IMR-90 (cell line): ENCODE data around the gene SET. TPM values are rescaled to one million over a fixed set of nuclear protein-coding genes. Genes with fewer than 3 reads are reported as not detected.

Source experiments
- ATAC-seq: fragments of 200-7000 bp; cut with Tn5 transposase; 2 replicates; pipeline ENCODE4 v1.9.1; 2020; ENCODE audit warnings: low read depth, mild to moderate bottlenecking, moderate library complexity
- BruUV-seq: library from RNA; stranded (reverse); fragments of 400-500 nt; replicated peaks from 2 replicates; lab custom pipeline; 2021; lab: Mats Ljungman, UMichigan
- CTCF ChIA-PET: fragments of 300-600 bp; formaldehyde crosslinking; extraction: SDS; loops from one replicate; lab custom pipeline; 2021; ENCODE audit warnings: antibody characterized with exemption; lab: Yijun Ruan, JAX
- POLR2A ChIA-PET: fragments of 300-600 bp; sonication (Branson Sonifier 250); formaldehyde crosslinking; loops from one replicate; lab custom pipeline; 2022; ENCODE audit warnings: antibody characterized with exemption; ENCODE audit not compliant: unreplicated experiment; lab: Charles Lee
- DNase-seq: peaks from one replicate; pipeline ENCODE4 v3.0.0; 2013
- H2AFZ ChIP-seq: replicated peaks from 2 replicates; pipeline ENCODE3; 2013; ENCODE audit warnings: low read length, mild to moderate bottlenecking; ENCODE audit not compliant: poor library complexity
- H2AK5ac ChIP-seq: 2 replicates; pipeline ENCODE4 v1.6.1; 2013; ENCODE audit warnings: low read depth, low read length, inconsistent platforms
- H2AK9ac ChIP-seq: replicated peaks from 2 replicates; pipeline ENCODE3; 2013; ENCODE audit warnings: mild to moderate bottlenecking, low read depth, low read length, moderate library complexity; ENCODE audit not compliant: poor library complexity
- H2BK120ac ChIP-seq: 2 replicates; pipeline ENCODE4 v1.6.1; 2013; ENCODE audit warnings: low read depth, low read length, inconsistent platforms
- H2BK15ac ChIP-seq: 3 replicates; pipeline ENCODE4 v1.6.1; 2013; ENCODE audit warnings: low read depth, low read length, inconsistent platforms
- H2BK20ac ChIP-seq: 2 replicates; pipeline ENCODE4 v1.6.1; 2013; ENCODE audit warnings: low read depth, mild to moderate bottlenecking, inconsistent platforms, low read length, moderate library complexity
- H2BK5ac ChIP-seq: 2 replicates; pipeline ENCODE4 v1.6.1; 2013; ENCODE audit warnings: mild to moderate bottlenecking, low read depth, low read length, inconsistent platforms; ENCODE audit not compliant: poor library complexity, severe bottlenecking
- H3K14ac ChIP-seq: replicated peaks from 2 replicates; pipeline ENCODE4 v1.6.1; 2013; ENCODE audit warnings: low read depth, low read length, inconsistent platforms
- H3K18ac ChIP-seq: 2 replicates; pipeline ENCODE4 v1.6.1; 2013; ENCODE audit warnings: low read depth, low read length, control low read depth
- H3K23ac ChIP-seq: 2 replicates; pipeline ENCODE4 v1.6.1; 2013; ENCODE audit warnings: low read depth, low read length, inconsistent platforms
- H3K27ac ChIP-seq: 2 replicates; pipeline ENCODE4 v1.5.1; 2013; ENCODE audit warnings: mild to moderate bottlenecking, control low read depth, low read length; ENCODE audit not compliant: insufficient read depth
- H3K27me3 ChIP-seq: 2 replicates; pipeline ENCODE4 v1.6.1; 2013; ENCODE audit warnings: low read length; ENCODE audit not compliant: control insufficient read depth, insufficient read depth
- H3K36me3 ChIP-seq: 2 replicates; pipeline ENCODE4 v1.6.1; 2013; ENCODE audit warnings: low read length, mixed read lengths; ENCODE audit not compliant: control insufficient read depth, insufficient read depth
- H3K4ac ChIP-seq: 2 replicates; pipeline ENCODE4 v1.6.1; 2013; ENCODE audit warnings: low read depth, low read length, inconsistent platforms
- H3K4me1 ChIP-seq: 2 replicates; pipeline ENCODE4 v1.6.1; 2013; ENCODE audit warnings: low read length, mixed read lengths; ENCODE audit not compliant: control insufficient read depth, insufficient read depth
- H3K4me2 ChIP-seq: 2 replicates; pipeline ENCODE4 v1.6.1; 2013; ENCODE audit warnings: low read depth, mild to moderate bottlenecking, control low read depth, low read length, moderate library complexity
- H3K4me3 ChIP-seq: 2 replicates; pipeline ENCODE4 v1.5.1; 2013; ENCODE audit warnings: low read depth, mild to moderate bottlenecking, control low read depth, low read length, moderate library complexity; ENCODE audit not compliant: insufficient read depth
- H3K56ac ChIP-seq: 2 replicates; pipeline ENCODE4 v1.6.1; 2013; ENCODE audit warnings: low read length, inconsistent platforms; ENCODE audit not compliant: insufficient read depth; ENCODE audit errors: extremely low read depth
- H3K79me1 ChIP-seq, 2 experiments: 2 replicates each; pipeline ENCODE4 v1.6.1; 2013; ENCODE audit warnings: low read length in 2 of 2, inconsistent platforms in 1 of 2, low read depth in 1 of 2
- H3K9ac ChIP-seq: 2 replicates; pipeline ENCODE4 v1.6.1; 2013; ENCODE audit warnings: low read depth, low read length, control low read depth
- H3K9me1 ChIP-seq: 2 replicates; pipeline ENCODE4 v1.6.1; 2013; ENCODE audit warnings: low read length, inconsistent platforms; ENCODE audit not compliant: insufficient read depth
- H3K9me3 ChIP-seq: 2 replicates; pipeline ENCODE4 v1.6.1; 2013; ENCODE audit warnings: low read length; ENCODE audit not compliant: control insufficient read depth, insufficient read depth
- H4K20me1 ChIP-seq: 2 replicates; pipeline ENCODE4 v1.6.1; 2013; ENCODE audit warnings: low read length, inconsistent platforms; ENCODE audit not compliant: insufficient read depth
- H4K5ac ChIP-seq: 2 replicates; pipeline ENCODE4 v1.6.1; 2013; ENCODE audit warnings: mild to moderate bottlenecking, low read depth, low read length, control low read depth
- H4K8ac ChIP-seq, 2 experiments: 2 replicates each; pipeline ENCODE4 v1.6.1; 2013; ENCODE audit warnings: low read depth in 2 of 2, low read length in 2 of 2, control low read depth in 1 of 2, inconsistent platforms in 1 of 2
- H4K91ac ChIP-seq: 2 replicates; pipeline ENCODE4 v1.6.1; 2013; ENCODE audit warnings: low read depth, low read length, inconsistent platforms; ENCODE audit not compliant: insufficient read depth
- NFE2L2 ChIP-seq: fragments of 150-350 bp; IDR thresholded peaks from 2 replicates; pipeline ENCODE4 v1.6.1; 2016; ENCODE audit warnings: low read depth, mild to moderate bottlenecking, low read length
- POLR2A ChIP-seq: IDR thresholded peaks from 2 replicates; pipeline ENCODE4 v1.6.1; 2012; ENCODE audit warnings: mild to moderate bottlenecking, low read depth, low read length
- RCOR1 ChIP-seq: IDR thresholded peaks from 2 replicates; pipeline ENCODE4 v1.6.1; 2012; ENCODE audit warnings: mild to moderate bottlenecking, low read length, improper control_type of control experiment; ENCODE audit not compliant: insufficient replicate concordance
- WGBS, 2 experiments: methylation state at CpG; one replicate each; pipeline versions ENCODE4 v1.1.5 to v1.1.7; 2013; ENCODE audit warnings: missing lambda C conversion rate in 2 of 2; ENCODE audit not compliant: insufficient read length in 1 of 2; ENCODE audit errors: extremely low coverage in 2 of 2; 5-methylcytosine and 5-hydroxymethylcytosine counted together
- dilution Hi-C: fragments of 300-500 bp; cut with HindIII; formaldehyde crosslinking; loops from one replicate; pipeline ENCODE4 v1.14.3; 2018; ENCODE audit warnings: low sequenced_read_pairs; ENCODE audit not compliant: unreplicated experiment
- in situ Hi-C: fragments of 300-500 bp; cut with MboI; formaldehyde crosslinking; loops from 3 replicates; pipeline ENCODE4 v1.14.3; 2019; ENCODE audit warnings: low sequenced_read_pairs, inconsistent platforms, mixed read lengths
- intact Hi-C: fragments of 100-400 bp; cut with micrococcal nuclease; formaldehyde crosslinking; loops from 2 replicates; pipeline ENCODE4 v1.10.0; 2022
- polyA plus RNA-seq, 3 experiments: library from polyadenylated mRNA; depleted of rRNA; stranded (reverse); fragments of >200 nt; gene quantifications; 2 replicates each; pipeline ENCODE4 v1.2.3, GENCODE V29; 2012; ENCODE audit warnings: low replicate concordance in 1 of 3
- total RNA-seq: library from RNA; depleted of rRNA; stranded (reverse); fragments of >200 nt; gene quantifications from 2 replicates; pipeline ENCODE4 v1.2.3, GENCODE V29; 2012

Gene SET
- total and polyA plus RNA-seq, 2 of the 4 experiments (the other 2 are of a cell fraction) = 104 to 182 TPM

DNA sequence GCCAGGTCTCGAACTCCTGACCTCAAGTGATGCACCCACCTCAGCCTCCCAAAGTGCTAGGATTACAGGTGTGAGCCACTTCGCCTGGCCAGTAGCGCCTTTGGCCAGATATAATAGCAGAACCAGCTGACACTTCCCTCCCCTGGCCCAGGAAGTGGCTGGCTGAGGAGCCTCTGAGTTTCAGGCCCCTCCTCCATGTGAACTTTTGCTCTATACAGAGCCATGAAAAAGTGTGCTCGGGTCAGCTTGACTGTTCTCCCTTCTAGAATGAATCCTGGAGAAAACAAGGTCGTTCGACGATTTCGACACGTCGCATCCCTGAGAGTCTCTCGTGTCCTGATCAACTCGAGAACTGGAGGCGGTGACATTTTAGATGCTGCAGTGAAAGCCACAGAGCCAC lies 43.6 kb downstream of the SET start:
- Histone ChIP-seq H3K4me3 (no peak overlapping the region), H3K4ac (no peak overlapping the region), H3K4me1 (peaks cover 2% of the 10 kb centered on the region; the same call in 1 of the 2 replicates), H3K36me3 (peaks cover 26% of the 10 kb centered on the region), H2AK9ac (no peak overlapping the region), H4K8ac (no peak overlapping the region), H2AFZ (no peak overlapping the region), H3K9ac (no peak overlapping the region), H3K14ac (no peak overlapping the region), H4K91ac (no peak overlapping the region), H2BK5ac (no peak overlapping the region), H3K9me1 (peaks cover 6% of the 10 kb centered on the region; the same call in 1 of the 2 replicates), H2BK20ac (no peak overlapping the region), H3K27ac (no peak overlapping the region), H3K4me2 (no peak overlapping the region), H4K5ac (no peak overlapping the region), H3K9me3 (no peaks in the 10 kb centered on the region), H2BK15ac (no peak overlapping the region), H2AK5ac (no peak overlapping the region), H3K56ac (no peak overlapping the region), H2BK120ac (no peak overlapping the region), H3K18ac (no peak overlapping the region), H3K23ac (no peak overlapping the region), H3K79me1 (no peaks in the 10 kb centered on the region), H4K20me1 (no peaks in the 10 kb centered on the region; the same call in 1 of the 2 replicates), H3K27me3 (no peaks in the 10 kb centered on the region)
- CTCF ChIA-PET = interaction anchor here (0.9 to 1.9 kb wide), 3 partner anchors 8 to 86 kb away, joined by 3 to 6 read pairs (median 5); partner anchors contain the start of genes ENDOG and ZDHHC12
- dilution Hi-C loops (no loop called here), intact Hi-C loops (no loop called here), in situ Hi-C loops (no loop called here)
- TF ChIP-seq RCOR1 = no peak
- TF ChIP-seq NFE2L2 = no peak
- TF ChIP-seq POLR2A = no peak
- WGBS, 2 experiments = 86% methylated on average over 13 of the region's 13 CpGs; no CpG with 5 or more reads in 1 of the 2 experiments
- no peak for DNase-seq
- no peak for ATAC-seq
- no TSS peak for BruUV-seq
- POLR2A ChIA-PET = no interaction called here
